Epithelial cell of esophagus (primary cell): ENCODE results near the gene C11orf86.

ENCODE experiments used
- DNase-seq: peaks from one replicate; pipeline ENCODE4 v3.0.0; 2010; ENCODE audit warnings: low read depth
- H3K4me3 ChIP-seq: 2 replicates; pipeline ENCODE4 v1.5.1; 2011; ENCODE audit warnings: mild to moderate bottlenecking, low read length, control low read depth
- CTCF ChIP-seq: IDR thresholded peaks from 2 replicates; pipeline ENCODE4 v1.5.1; 2011; ENCODE audit warnings: low read depth, mild to moderate bottlenecking, low read length, control low read depth, inconsistent platforms; ENCODE audit not compliant: insufficient read depth; ENCODE audit errors: missing control alignments

The C11orf86 gene

GRCh38 chr11:66974724-66975404 is at the start of gene C11orf86:
Gene C11orf86, plus strand, starts transcription at chr11:66975304. Its CDS starts 59 bp downstream, at chr11:66975363.
- no peak within 1 kb of the TSS for H3K4me3 ChIP-seq
- TF ChIP-seq CTCF: no peak
- no peak for DNase-seq

GRCh38 chr11:66929753-66930152 is 45.4 kb upstream of the C11orf86 start:
- DNase-seq: no peak
- no peak overlapping the region for H3K4me3 ChIP-seq
- TF ChIP-seq CTCF: no peak

DNA sequence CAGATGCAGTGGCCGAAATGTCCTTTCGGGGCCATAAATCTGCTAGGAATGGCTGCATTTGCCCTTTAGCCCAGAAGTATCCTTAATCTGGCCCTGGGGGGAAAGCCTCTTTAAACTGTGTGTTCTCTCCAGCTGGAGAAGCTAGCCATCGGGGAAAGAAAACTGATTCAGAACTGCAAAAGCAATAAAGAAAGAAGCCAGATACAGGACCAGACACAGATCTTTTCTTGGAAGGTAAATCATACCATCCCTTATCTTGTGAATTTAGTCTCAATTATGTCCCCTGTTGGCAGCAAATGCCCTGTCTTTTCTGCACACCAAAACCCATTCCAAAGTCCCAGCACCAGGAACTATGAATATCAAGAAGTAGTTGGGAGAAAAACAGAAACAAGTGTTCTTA is 42.6 kb upstream of the C11orf86 start:
- TF ChIP-seq CTCF: no peak
- no peak overlapping the region for H3K4me3 ChIP-seq
- no peak for DNase-seq

DNA sequence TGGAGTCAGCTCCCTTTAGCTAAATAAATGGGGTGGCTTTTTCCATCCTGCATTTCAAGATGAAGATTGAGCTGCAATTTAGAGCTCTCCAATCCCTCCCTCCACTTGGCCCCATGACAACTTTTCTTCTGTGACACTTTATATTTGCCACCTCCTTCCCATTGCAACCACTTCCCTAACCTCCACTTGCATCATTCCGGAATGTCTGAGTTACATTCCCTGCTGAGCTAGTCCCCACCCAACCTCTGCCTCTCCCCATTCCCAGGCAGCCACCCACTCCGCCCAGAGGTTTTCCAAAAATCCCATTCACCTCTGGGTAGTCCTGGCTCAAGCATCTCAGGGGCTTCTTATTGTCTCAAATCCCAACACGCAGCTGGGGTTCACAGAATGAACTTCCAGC is 41.6 kb upstream of the C11orf86 start:
- no peak for TF ChIP-seq CTCF
- DNase-seq: peak; percentile 9
- H3K4me3 ChIP-seq: no peak overlapping the region

GRCh38 chr11:66934950-66935779 is 39.9 kb upstream of the C11orf86 start:
- DNase-seq: peak; percentile 9
- no peak overlapping the region for H3K4me3 ChIP-seq
- no peak for TF ChIP-seq CTCF

- TF ChIP-seq CTCF: no peak
- H3K4me3 ChIP-seq: no peak overlapping the region
- peak; percentile 90 for DNase-seq
These were observed 38.8 kb upstream of the C11orf86 start for GRCh38 chr11:66936311-66936711.

- peak; percentile 41 for DNase-seq
- no peak for TF ChIP-seq CTCF
- H3K4me3 ChIP-seq: no peak overlapping the region
These were observed 37.8 kb upstream of the C11orf86 start for GRCh38 chr11:66937193-66937733.
